ENCODE data around the gene SDE2.

GRCh38 chr1:226041419-226041818 lies 42.3 kb upstream of the SDE2 start:
- no peak for TF ChIP-seq POLR2A (IDR thresholded peaks at IDR 0.05)
- no peak for TF ChIP-seq POLR2AphosphoS5 (IDR thresholded peaks at IDR 0.05)
